Measurements from ENCODE around the gene IQCF6.
A peak's percentile ranks its signal among the peaks of the same experiment; 100 is the strongest.
"Not testable (repeated sequence)": the region's sequence is repeated elsewhere in the genome, so short reads cannot be mapped to it uniquely, and the experiment has no call there.

IQCF6 gene

DNA sequence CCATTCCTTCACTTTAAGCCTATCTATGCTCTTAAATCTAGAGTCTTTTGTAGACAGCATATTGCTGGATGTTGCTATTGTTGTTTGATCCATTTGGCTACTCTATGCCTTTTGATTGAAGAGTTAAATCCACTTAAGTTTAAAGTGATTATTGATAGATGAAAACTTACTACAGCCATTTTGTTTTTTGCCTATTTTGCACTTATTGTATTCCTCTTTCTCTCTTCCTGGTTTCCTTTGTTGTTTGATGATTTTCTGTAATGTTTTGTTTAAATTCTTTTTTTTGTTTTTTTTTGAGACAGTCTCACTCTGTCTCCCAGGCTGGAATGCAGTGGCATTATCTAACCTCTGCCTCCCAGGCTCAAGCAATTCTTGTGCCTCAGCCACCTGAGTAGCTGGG is 19.8 kb downstream of the IQCF6 start:
- DNase-seq: no peak

GRCh38 chr3:51753763-51754750 is 25.0 kb downstream of the IQCF6 start:
- DNase-seq: not testable (repeated sequence)

DNA sequence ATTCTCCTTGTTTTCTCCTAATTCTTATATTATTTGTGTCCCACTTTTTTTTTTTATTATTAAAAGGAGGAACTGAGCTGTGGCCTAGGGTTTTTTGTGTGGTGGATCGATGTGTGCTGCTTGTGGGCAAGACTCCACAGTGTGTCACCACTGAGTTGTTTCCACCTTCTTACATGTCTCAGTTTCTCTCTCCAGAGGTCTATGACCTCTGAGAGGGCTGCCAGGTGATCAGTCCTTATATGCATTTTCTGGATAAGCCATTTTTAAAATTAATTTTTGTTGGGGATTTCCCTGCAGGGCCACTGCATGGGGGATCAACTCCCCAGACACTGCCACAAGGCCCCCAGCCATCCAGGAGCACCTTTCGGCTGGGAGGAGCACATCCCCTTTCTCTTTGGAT is 27.8 kb downstream of the IQCF6 start:
- no peak for DNase-seq

DNA sequence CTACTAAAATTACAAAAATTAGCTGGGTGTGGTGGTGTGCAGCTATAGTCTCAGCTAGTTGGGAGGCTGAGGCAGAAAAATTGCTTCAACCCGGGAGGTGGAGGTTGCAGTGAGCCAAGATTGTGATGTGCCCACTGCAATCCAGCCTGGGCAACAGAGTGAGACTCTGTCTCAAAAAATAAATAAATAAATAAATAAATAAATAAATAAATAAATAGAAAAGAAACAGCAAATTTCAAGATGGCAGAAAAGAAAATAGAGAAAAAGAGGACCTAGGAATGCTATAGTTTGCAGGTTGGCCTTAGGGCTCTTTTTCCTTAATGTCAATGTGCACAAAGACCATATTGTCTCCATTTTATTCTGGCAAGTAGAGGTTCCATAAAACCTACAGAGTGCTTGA is 28.2 kb downstream of the IQCF6 start:
- DNase-seq: no peak

DNA sequence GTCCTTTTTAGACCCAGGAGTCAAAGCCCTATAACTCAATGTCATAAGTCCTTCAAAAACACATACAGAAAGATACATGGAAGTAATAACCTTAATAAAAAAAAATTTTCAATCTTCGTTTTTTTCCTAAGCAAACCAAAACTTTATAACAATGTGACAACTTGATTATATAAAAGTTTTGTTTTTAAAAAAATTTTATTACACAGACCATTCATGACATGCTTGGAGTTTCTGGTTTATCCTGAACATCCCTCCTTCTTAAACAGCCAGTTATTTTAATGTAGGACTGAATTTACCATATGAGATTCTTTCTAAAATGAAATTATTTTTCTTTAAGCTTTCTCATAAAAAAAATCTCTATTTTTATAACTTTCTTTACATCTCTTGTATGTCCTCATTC is 30.7 kb downstream of the IQCF6 start:
- no peak for DNase-seq

- no peak for DNase-seq
Measured at GRCh38 chr3:51747840-51748239, 31.2 kb downstream of the IQCF6 start.

DNA sequence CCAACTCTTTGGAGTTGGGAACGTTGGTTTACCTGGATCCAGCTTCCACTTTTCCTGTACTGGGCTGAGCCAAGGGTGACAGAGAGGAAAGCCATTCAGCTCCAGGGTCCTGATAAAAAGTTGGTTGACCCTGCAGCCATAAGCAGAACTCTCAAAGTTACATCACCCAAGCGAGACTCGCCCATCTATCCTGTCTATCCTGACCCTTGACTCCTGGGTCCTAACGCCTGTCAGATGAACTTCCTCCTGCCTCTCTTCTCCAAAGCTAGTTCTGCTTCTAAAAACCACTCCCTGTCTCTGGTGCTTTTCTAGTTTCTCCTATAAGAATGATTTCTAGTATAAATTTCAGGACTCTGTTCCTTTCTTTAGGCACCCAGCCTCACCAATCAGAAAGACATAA is 36.1 kb downstream of the IQCF6 start:
- peak; percentile 42 for DNase-seq

DNA sequence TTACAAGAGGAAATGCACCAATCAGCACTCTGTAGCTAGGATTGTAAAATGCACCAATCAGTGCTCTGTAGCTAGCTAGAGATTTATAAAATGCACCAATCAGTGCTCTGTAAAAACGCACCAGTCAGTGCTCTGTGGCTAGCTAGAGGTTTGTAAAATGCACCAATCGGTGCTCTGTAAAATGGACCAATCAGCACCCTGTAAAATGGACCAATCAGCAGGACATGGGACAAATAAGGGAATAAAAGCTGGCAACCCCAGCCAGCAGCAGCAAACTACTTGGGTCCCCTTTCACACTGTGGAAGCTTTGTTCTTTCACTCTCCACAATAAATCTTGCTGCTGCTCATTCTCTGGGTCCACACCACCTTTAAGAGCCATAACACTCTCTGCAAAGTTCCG is 36.7 kb downstream of the IQCF6 start:
- not testable (repeated sequence) for DNase-seq

GRCh38 chr3:51739110-51739509 is 39.9 kb downstream of the IQCF6 start:
- no peak for DNase-seq

DNA sequence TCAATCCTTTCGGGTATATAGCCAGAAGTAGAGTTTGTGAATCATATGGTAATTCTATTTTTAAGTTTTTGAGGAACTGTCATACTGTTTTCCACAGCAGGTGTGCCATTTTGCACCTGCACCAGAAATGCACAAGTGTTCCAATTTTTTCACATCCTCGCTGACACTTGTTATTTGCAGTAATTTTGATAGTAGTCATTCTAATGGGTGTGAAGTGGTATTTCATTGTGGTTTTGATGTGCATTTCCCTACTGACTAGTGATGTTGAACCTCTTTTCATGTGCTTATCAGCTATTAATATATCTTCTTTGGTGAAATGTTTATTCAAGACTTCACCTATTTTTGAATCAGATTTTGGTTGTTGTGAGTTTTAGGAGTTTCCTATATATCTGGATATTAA is 43.1 kb downstream of the IQCF6 start:
- no peak for DNase-seq

DNA sequence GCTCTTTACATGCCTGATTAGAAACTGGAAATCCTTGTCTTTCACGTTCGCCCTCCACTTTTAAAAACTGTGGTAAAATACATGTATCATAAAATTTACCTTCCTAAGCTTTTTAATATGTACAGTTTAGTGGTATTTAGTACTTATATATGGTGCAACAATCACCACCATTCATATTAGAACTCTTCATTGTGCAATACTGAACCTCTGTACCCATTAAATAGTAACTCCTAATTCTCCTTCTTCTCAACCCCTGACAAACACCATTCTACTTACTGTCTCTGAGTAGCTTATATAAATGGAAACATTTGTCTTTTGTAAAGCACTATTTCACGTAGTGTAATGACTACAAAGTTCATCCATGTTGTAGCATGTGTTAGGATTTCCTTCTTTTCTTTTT is 44.0 kb downstream of the IQCF6 start:
- no peak for DNase-seq

DNA sequence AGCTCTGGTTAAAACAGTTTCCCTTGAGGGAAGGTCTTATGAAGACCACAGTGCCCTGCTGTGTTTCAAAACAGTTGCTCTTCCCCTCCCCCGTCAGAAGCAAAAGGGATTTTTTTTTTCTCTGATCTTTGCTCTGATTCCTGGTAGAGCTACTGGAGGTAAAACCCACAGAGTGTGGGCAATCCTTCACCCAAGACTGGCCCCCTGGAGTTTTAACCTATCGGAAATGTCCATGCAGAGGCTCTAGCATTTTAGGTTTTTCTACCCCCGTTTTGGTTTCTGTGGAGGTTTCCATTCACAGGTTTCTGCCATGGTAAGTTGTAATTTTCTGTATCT is 44.5 kb downstream of the IQCF6 start:
- DNase-seq: peak; percentile 17

- DNase-seq: no peak
Measured at GRCh38 chr3:51733859-51734571, 45.0 kb downstream of the IQCF6 start.

GRCh38 chr3:51729042-51729633 is 49.9 kb downstream of the IQCF6 start:
- no peak for DNase-seq

Data from hematopoietic multipotent progenitor cell treated with erythropoietin and hydrocortisone succinate and interleukin-3 and kit ligand, for 6 days (in vitro differentiated cells).